ENCODE results near the gene TMEM63B. TPM values are rescaled to one million over a fixed set of nuclear protein-coding genes. Genes with fewer than 3 reads are reported as not detected.

TMEM63B gene
- polyA plus RNA-seq, 3 donors, result 1.3 to 25.7 (median 1.9) TPM

DNA sequence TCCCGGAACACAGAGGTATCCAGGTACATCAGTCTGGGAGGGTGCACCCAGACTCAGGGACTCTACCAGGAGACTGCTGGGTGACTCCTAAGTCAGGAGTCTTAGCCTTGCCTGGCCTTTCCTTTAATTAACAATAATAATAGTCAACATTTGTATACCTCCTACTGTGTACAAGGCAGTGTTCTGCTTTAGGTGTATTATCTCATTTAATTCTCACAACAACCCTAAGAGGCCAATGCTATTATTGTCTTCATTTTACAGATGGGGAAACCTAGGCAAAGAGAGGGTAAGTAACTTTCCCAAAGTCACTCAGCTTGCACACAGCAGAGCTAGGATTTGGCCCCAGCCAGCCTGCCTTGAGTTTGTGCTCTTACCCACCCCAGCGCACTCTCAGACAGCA is 39.7 kb upstream of the TMEM63B start:
- H3K4me1 Mint-ChIP-seq, result no peaks in the 10 kb centered on the region
- H3K36me3 ChIP-seq (replicated peaks in 1 of 2; ENCODE audit: control insufficient read depth in 1 of 2, insufficient read depth in 2 of 2, low read length in 2 of 2), result no peaks in the 10 kb centered on the region
- no peaks in the 10 kb centered on the region for H3K27me3 ChIP-seq (ENCODE audit: control insufficient read depth in 2 of 2, insufficient read depth in 2 of 2, low read length in 2 of 2)
- no peak overlapping the region for H3K4me2 ChIP-seq (replicated peaks; ENCODE audit: extremely low read depth, low read length, poor library complexity, severe bottlenecking)
- H3K27ac Mint-ChIP-seq, result no peak overlapping the region
- H3K4me1 ChIP-seq (ENCODE audit: control insufficient read depth in 1 of 2, insufficient read depth in 2 of 2, low read length in 2 of 2), result no peaks in the 10 kb centered on the region
- 100% methylated on average over 1 of the region's 2 CpGs for WGBS (ENCODE audit: insufficient coverage)
- no peak overlapping the region for H3K4me3 ChIP-seq (replicated peaks in 1 of 3; ENCODE audit: low read depth in 2 of 3, low read length in 3 of 3)
- H3K9me3 Mint-ChIP-seq, result no peaks in the 10 kb centered on the region
- no peak for DNase-seq
- peaks cover 0 to 2% (median 0%) of the 10 kb centered on the region in 3 donors for H3K27me3 Mint-ChIP-seq (ENCODE audit: low read depth in 3 of 3)
- TF ChIP-seq, protein P1, sequence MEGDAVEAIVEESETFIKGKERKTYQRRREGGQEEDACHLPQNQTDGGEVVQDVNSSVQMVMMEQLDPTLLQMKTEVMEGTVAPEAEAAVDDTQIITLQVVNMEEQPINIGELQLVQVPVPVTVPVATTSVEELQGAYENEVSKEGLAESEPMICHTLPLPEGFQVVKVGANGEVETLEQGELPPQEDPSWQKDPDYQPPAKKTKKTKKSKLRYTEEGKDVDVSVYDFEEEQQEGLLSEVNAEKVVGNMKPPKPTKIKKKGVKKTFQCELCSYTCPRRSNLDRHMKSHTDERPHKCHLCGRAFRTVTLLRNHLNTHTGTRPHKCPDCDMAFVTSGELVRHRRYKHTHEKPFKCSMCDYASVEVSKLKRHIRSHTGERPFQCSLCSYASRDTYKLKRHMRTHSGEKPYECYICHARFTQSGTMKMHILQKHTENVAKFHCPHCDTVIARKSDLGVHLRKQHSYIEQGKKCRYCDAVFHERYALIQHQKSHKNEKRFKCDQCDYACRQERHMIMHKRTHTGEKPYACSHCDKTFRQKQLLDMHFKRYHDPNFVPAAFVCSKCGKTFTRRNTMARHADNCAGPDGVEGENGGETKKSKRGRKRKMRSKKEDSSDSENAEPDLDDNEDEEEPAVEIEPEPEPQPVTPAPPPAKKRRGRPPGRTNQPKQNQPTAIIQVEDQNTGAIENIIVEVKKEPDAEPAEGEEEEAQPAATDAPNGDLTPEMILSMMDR (IDR thresholded peaks at IDR 0.05), result no peak
- intact Hi-C loops (cut with micrococcal nuclease), result no loop called here
- H3K36me3 Mint-ChIP-seq, result peaks cover 3 to 7% of the 10 kb centered on the region in 2 donors
- no peak overlapping the region for H2AFZ ChIP-seq (ENCODE audit: insufficient read depth, low read depth, low read length, poor library complexity, severe bottlenecking)
- H3K79me2 ChIP-seq (ENCODE audit: insufficient read depth, low read length), result no peaks in the 10 kb centered on the region
- H3K4me3 Mint-ChIP-seq, result no peak overlapping the region
- H4K20me1 ChIP-seq (ENCODE audit: insufficient read depth, low read length), result no peaks in the 10 kb centered on the region
- H3K9ac ChIP-seq (ENCODE audit: insufficient read depth, low read length, poor library complexity, severe bottlenecking), result no peak overlapping the region
- no peak overlapping the region for H3K27ac ChIP-seq (ENCODE audit: low read depth in 1 of 2, low read length in 2 of 2)
- no peaks in the 10 kb centered on the region for H3K9me3 ChIP-seq (replicated peaks in 1 of 2; ENCODE audit: control insufficient read depth in 1 of 2, insufficient read depth in 1 of 2, low read length in 2 of 2)

- no peak overlapping the region for H3K4me2 ChIP-seq (replicated peaks; ENCODE audit: extremely low read depth, low read length, poor library complexity, severe bottlenecking)
- H3K4me3 Mint-ChIP-seq, result no peak overlapping the region
- no peak overlapping the region for H2AFZ ChIP-seq (ENCODE audit: insufficient read depth, low read depth, low read length, poor library complexity, severe bottlenecking)
- no peaks in the 10 kb centered on the region for H3K4me1 ChIP-seq (ENCODE audit: control insufficient read depth in 1 of 2, insufficient read depth in 2 of 2, low read length in 2 of 2)
- DNase-seq, result no peak
- no peaks in the 10 kb centered on the region for H3K79me2 ChIP-seq (ENCODE audit: insufficient read depth, low read length)
- TF ChIP-seq, protein P1 (IDR thresholded peaks at IDR 0.05), result no peak
- H3K4me1 Mint-ChIP-seq, result no peaks in the 10 kb centered on the region
- no peak overlapping the region for H3K4me3 ChIP-seq (replicated peaks in 1 of 3; ENCODE audit: low read depth in 2 of 3, low read length in 3 of 3)
- no peaks in the 10 kb centered on the region for H3K36me3 ChIP-seq (replicated peaks in 1 of 2; ENCODE audit: control insufficient read depth in 1 of 2, insufficient read depth in 2 of 2, low read length in 2 of 2)
- peaks cover 3 to 12% of the 10 kb centered on the region in 2 donors for H3K36me3 Mint-ChIP-seq
- WGBS (ENCODE audit: insufficient coverage), result 98% methylated on average over 9 of the region's 11 CpGs
- H3K27ac Mint-ChIP-seq, result no peak overlapping the region
- no peaks in the 10 kb centered on the region for H3K9me3 ChIP-seq (replicated peaks in 1 of 2; ENCODE audit: control insufficient read depth in 1 of 2, insufficient read depth in 1 of 2, low read length in 2 of 2)
- H3K27me3 Mint-ChIP-seq (ENCODE audit: low read depth in 3 of 3), result no peaks in the 10 kb centered on the region
- intact Hi-C loops (cut with micrococcal nuclease), result no loop called here
- H3K9me3 Mint-ChIP-seq, result no peaks in the 10 kb centered on the region
- H3K27me3 ChIP-seq (ENCODE audit: control insufficient read depth in 2 of 2, insufficient read depth in 2 of 2, low read length in 2 of 2), result no peaks in the 10 kb centered on the region
- no peaks in the 10 kb centered on the region for H4K20me1 ChIP-seq (ENCODE audit: insufficient read depth, low read length)
- no peak overlapping the region for H3K27ac ChIP-seq (ENCODE audit: low read depth in 1 of 2, low read length in 2 of 2)
- no peak overlapping the region for H3K9ac ChIP-seq (ENCODE audit: insufficient read depth, low read length, poor library complexity, severe bottlenecking)
These were observed 38.3 kb upstream of the TMEM63B start for GRCh38 chr6:44088827-44089590.
